GM12873 (cell line): ENCODE results near the gene LRRN4.

Experiments used
- TF ChIP-seq, protein P1 (sequence below): IDR thresholded peaks from 2 replicates; pipeline ENCODE4 v1.5.1; 2012; ENCODE audit warnings: low read depth, mild to moderate bottlenecking, moderate library complexity, low read length, control low read depth; ENCODE audit not compliant: insufficient read depth; ENCODE audit errors: missing control alignments

LRRN4 gene

DNA sequence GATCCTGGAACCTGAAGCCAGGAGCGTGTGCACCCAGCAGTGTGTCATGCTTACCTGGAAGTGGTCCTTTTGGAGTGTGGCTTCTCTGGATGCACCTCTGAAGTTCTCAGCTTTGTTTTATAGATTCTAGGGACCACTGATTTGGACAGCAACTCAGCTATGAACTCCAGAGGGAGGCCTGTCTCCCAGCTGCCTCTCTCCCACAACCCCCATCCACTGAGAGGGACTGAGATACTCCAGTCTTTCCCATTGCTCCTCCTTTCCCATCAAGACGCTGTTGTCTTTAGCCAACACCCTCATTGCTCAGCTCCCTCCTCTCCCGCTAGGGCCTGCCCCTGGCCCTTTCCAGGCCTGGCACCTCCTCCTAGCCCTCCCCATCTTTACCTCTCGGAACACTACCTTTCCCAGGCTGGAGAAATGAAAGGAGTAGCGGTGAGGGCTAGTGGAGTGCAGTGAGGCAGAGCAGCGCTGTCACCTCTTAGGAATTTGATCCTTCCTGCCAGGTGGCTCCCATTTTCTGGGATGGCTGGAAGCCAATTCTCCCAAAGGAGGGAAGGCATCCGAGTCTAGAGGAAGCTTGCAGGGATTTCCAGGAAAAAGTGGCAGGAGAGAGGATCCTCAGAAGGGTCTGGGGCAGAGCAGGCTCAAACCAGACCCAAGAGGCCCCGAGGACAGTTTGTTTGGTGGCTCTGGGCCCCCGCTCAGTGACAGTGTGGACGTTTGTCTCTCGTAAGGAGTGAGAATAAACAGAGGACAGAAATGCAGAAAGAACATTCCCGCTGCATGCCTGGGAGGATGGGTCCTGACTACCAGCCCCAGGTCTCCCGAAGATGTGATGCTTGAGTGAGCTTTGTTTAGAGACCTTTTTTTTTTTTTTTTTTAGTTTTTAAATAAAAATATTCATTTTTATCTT lies at the start of gene LRRN4:
LRRN4 (minus strand) TSS at position 285 of the 913 bp plus-strand sequence. CDS start 1,261 bp downstream, outside the sequence.
- TF ChIP-seq, protein P1, sequence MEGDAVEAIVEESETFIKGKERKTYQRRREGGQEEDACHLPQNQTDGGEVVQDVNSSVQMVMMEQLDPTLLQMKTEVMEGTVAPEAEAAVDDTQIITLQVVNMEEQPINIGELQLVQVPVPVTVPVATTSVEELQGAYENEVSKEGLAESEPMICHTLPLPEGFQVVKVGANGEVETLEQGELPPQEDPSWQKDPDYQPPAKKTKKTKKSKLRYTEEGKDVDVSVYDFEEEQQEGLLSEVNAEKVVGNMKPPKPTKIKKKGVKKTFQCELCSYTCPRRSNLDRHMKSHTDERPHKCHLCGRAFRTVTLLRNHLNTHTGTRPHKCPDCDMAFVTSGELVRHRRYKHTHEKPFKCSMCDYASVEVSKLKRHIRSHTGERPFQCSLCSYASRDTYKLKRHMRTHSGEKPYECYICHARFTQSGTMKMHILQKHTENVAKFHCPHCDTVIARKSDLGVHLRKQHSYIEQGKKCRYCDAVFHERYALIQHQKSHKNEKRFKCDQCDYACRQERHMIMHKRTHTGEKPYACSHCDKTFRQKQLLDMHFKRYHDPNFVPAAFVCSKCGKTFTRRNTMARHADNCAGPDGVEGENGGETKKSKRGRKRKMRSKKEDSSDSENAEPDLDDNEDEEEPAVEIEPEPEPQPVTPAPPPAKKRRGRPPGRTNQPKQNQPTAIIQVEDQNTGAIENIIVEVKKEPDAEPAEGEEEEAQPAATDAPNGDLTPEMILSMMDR = no peak

DNA sequence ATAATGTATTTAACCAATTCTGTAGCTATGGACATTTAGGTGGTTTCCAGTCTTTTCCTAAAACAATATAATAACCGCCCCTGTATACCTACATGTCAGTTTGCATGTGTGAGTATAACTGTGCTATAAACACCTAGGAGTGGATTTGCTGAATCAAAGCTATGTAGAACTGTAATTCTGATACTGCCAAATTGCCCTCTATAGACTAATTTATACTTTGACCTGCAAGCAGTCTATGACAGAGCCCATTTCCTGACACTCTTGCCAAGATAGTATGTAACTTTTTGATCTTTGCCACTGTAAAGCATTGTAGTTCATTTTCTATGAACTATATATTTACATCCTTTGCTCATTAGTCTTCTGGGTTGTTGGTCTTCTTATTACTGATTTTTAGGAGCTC lies 49.4 kb upstream of the LRRN4 start:
- TF ChIP-seq, protein P1 = no peak

DNA sequence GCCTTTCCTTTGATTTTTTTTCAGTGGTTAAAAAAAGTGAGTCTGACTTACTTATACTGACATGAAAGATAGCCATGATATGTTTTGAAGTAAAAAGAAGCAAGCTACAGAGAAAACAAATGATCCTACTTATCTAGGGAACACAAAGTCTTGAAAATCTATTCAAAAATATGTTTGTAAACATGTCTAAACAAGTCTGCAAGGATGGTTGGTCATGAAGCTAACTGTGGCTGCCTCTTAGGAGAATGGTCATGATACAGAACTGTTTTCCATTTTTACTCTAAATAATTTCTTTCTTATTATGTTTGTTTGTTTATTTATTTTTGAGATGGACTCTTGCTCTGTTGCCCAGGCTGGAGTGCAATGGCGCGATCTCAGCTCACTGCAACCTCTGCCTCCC lies 47.5 kb upstream of the LRRN4 start:
- TF ChIP-seq, protein P1 = no peak

DNA sequence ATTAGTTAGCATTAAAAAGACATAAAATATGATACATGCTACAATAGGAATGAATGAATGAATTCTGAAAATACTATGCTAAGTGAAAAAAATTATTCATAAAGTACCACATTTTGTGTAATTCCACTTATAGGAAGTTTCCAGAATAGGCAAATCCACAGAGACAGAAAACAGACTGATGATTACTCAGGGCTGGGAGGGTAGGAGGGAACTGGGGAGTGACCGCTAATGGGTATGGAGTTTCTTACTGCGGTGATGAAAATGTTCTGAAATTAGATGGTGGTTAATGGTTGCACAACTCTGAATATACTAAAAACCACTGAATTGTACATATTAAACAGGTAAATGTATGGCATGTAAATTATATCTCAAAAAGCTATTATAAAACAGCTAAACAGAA lies 46.4 kb upstream of the LRRN4 start:
- TF ChIP-seq, protein P1 = no peak

DNA sequence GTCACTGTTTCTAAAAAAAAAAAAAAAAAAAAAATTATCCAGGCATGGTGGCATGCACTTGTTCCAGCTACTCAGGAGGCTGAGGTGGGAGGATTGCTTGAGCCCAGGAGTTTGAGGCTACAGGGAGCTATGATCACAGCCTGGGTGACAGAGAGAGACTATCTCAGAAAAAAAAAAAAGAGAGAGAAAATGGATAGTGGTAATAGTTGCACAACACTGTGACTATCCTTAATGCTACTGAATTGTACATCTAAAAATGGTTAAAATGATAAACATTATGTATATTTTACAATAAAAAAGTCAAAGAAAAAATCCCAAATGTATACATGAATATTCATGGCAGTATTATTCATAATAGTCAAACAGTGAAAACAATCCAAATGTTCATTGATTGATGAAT lies 46.0 kb upstream of the LRRN4 start:
- TF ChIP-seq, protein P1 = no peak

DNA sequence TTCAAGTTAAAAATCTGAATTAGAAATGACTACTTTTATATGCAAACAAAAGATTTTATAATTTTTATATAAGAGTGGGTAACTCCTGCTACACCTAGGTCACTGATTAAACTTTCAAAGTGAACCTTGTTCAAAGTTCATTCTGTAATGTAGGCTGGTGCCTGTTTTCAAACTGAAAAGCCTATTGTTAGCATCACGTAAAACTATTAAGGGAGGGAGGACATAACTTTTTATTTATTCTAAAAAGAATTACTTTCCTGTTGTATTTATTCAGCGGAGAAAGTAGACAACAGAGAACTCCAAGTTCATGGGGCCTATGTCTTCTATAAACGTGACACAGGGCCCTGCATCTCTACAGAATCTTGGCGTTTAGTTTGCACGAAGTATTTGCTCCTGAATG lies 41.5 kb upstream of the LRRN4 start:
- TF ChIP-seq, protein P1 = no peak

DNA sequence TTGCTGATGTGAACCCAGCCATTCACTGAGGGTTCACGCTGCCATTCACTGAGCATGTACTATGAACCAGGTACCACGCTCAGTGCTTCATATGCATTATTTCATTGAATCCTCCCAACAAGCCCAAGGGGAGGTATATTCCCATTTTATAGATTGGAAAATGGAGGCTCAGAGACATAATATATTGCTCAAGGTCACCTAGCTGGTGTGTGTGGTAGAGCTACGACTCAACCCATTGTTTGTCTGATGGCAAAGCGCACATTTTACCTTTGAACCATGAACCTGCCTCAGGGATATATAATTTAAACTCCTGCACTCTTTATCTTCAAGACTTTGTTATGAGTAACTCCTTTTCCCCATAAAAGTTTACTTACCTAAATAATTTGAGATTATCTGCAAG lies 40.7 kb upstream of the LRRN4 start:
- TF ChIP-seq, protein P1 = no peak
